ENCODE measurements around the gene MEGF10. TPM values are rescaled to one million over a fixed set of nuclear protein-coding genes. Genes with fewer than 3 reads are reported as not detected.

The MEGF10 gene
- polyA plus RNA-seq, 1 donor from 2014 or later = 0.05 TPM

GRCh38 chr5:127506616-127507015 is 216.0 kb downstream of the MEGF10 start:
- no peak overlapping the region for H3K27ac ChIP-seq (ENCODE audit: low read length)
- H3K4me3 ChIP-seq (ENCODE audit: low read length) = no peak overlapping the region
- no peaks in the 10 kb centered on the region for H3F3A ChIP-seq (ENCODE audit: insufficient read depth, low read length, poor library complexity, severe bottlenecking)
- H3K9me3 ChIP-seq (ENCODE audit: low read length) = no peaks in the 10 kb centered on the region
- no peaks in the 10 kb centered on the region for H3K36me3 ChIP-seq (ENCODE audit: insufficient read depth, low read length)
- H3K79me2 ChIP-seq (replicated peaks; ENCODE audit: insufficient read depth, low read length) = no peaks in the 10 kb centered on the region
- H3K9ac ChIP-seq (ENCODE audit: low read length) = no peak overlapping the region
- H3K4me2 ChIP-seq (ENCODE audit: low read length) = no peak overlapping the region
- TF ChIP-seq POLR2AphosphoS5 (IDR thresholded peaks at IDR 0.05) (no peak), CTCF (IDR thresholded peaks at IDR 0.05; ENCODE audit: poor library complexity, severe bottlenecking) (no peak), TAF1 (IDR thresholded peaks at IDR 0.05; ENCODE audit: low read depth) (no peak), EP300 (conservative IDR thresholded peaks at IDR 0.05; ENCODE audit: poor library complexity, severe bottlenecking) (no peak), EZH2 (IDR thresholded peaks at IDR 0.05; ENCODE audit: borderline replicate concordance, insufficient read depth, low read length, poor library complexity, severe bottlenecking) (no peak), RAD21 (conservative IDR thresholded peaks at IDR 0.05) (no peak), MXI1 (conservative IDR thresholded peaks at IDR 0.05; ENCODE audit: poor library complexity, severe bottlenecking) (no peak), SMC3 (conservative IDR thresholded peaks at IDR 0.05; ENCODE audit: poor library complexity) (no peak)
- TF ChIP-seq, protein P1, sequence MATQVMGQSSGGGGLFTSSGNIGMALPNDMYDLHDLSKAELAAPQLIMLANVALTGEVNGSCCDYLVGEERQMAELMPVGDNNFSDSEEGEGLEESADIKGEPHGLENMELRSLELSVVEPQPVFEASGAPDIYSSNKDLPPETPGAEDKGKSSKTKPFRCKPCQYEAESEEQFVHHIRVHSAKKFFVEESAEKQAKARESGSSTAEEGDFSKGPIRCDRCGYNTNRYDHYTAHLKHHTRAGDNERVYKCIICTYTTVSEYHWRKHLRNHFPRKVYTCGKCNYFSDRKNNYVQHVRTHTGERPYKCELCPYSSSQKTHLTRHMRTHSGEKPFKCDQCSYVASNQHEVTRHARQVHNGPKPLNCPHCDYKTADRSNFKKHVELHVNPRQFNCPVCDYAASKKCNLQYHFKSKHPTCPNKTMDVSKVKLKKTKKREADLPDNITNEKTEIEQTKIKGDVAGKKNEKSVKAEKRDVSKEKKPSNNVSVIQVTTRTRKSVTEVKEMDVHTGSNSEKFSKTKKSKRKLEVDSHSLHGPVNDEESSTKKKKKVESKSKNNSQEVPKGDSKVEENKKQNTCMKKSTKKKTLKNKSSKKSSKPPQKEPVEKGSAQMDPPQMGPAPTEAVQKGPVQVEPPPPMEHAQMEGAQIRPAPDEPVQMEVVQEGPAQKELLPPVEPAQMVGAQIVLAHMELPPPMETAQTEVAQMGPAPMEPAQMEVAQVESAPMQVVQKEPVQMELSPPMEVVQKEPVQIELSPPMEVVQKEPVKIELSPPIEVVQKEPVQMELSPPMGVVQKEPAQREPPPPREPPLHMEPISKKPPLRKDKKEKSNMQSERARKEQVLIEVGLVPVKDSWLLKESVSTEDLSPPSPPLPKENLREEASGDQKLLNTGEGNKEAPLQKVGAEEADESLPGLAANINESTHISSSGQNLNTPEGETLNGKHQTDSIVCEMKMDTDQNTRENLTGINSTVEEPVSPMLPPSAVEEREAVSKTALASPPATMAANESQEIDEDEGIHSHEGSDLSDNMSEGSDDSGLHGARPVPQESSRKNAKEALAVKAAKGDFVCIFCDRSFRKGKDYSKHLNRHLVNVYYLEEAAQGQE (IDR thresholded peaks at IDR 0.05; ENCODE audit: borderline replicate concordance) = no peak
- no peaks in the 10 kb centered on the region for H3K9me2 ChIP-seq (ENCODE audit: insufficient read depth, low read length)
- no peaks in the 10 kb centered on the region for H4K20me1 ChIP-seq (ENCODE audit: insufficient read depth)
- no peaks in the 10 kb centered on the region for H3K27me3 ChIP-seq (ENCODE audit: insufficient read depth, low read depth, low read length)
- H2AFZ ChIP-seq (ENCODE audit: low read depth, low read length) = no peak overlapping the region

- no peak overlapping the region for H3K4me3 ChIP-seq (ENCODE audit: low read length)
- no peaks in the 10 kb centered on the region for H3F3A ChIP-seq (ENCODE audit: insufficient read depth, low read length, poor library complexity, severe bottlenecking)
- H3K36me3 ChIP-seq (ENCODE audit: insufficient read depth, low read length) = no peaks in the 10 kb centered on the region
- no peaks in the 10 kb centered on the region for H4K20me1 ChIP-seq (ENCODE audit: insufficient read depth)
- no peak overlapping the region for H3K4me2 ChIP-seq (ENCODE audit: low read length)
- H3K9me3 ChIP-seq (ENCODE audit: low read length) = no peaks in the 10 kb centered on the region
- no peaks in the 10 kb centered on the region for H3K9me2 ChIP-seq (ENCODE audit: insufficient read depth, low read length)
- no peaks in the 10 kb centered on the region for H3K27me3 ChIP-seq (ENCODE audit: insufficient read depth, low read depth, low read length)
- no peak overlapping the region for H3K9ac ChIP-seq (ENCODE audit: low read length)
- no peak overlapping the region for H2AFZ ChIP-seq (ENCODE audit: low read depth, low read length)
- no peaks in the 10 kb centered on the region for H3K79me2 ChIP-seq (replicated peaks; ENCODE audit: insufficient read depth, low read length)
- no peak overlapping the region for H3K27ac ChIP-seq (ENCODE audit: low read length)
- no peak for TF ChIP-seq SMC3 (conservative IDR thresholded peaks at IDR 0.05; ENCODE audit: poor library complexity)
- TF ChIP-seq MXI1 (conservative IDR thresholded peaks at IDR 0.05; ENCODE audit: poor library complexity, severe bottlenecking) = no peak
- no peak for TF ChIP-seq EP300 (conservative IDR thresholded peaks at IDR 0.05; ENCODE audit: poor library complexity, severe bottlenecking)
- TF ChIP-seq POLR2AphosphoS5 (IDR thresholded peaks at IDR 0.05) = no peak
- TF ChIP-seq RAD21 (conservative IDR thresholded peaks at IDR 0.05) = no peak
- no peak for TF ChIP-seq EZH2 (IDR thresholded peaks at IDR 0.05; ENCODE audit: borderline replicate concordance, insufficient read depth, low read length, poor library complexity, severe bottlenecking)
- TF ChIP-seq, protein P1 (IDR thresholded peaks at IDR 0.05; ENCODE audit: borderline replicate concordance) = no peak
- TF ChIP-seq CTCF (IDR thresholded peaks at IDR 0.05; ENCODE audit: poor library complexity, severe bottlenecking) = no peak
- TF ChIP-seq TAF1 (IDR thresholded peaks at IDR 0.05; ENCODE audit: low read depth) = no peak
Measured at GRCh38 chr5:127508644-127509373, 218.2 kb downstream of the MEGF10 start.

All from neural cell (in vitro differentiated cells).